GM21423 (cell line): ENCODE results near the gene IMMP2L.

Experiments
- ATAC-seq: cut with Tn5 transposase; IDR thresholded peaks from one replicate; pipeline ENCODE4 v1.9.1; 2021; ENCODE audit warnings: mild to moderate bottlenecking, moderate library complexity; ENCODE audit not compliant: unreplicated experiment

Gene IMMP2L

DNA sequence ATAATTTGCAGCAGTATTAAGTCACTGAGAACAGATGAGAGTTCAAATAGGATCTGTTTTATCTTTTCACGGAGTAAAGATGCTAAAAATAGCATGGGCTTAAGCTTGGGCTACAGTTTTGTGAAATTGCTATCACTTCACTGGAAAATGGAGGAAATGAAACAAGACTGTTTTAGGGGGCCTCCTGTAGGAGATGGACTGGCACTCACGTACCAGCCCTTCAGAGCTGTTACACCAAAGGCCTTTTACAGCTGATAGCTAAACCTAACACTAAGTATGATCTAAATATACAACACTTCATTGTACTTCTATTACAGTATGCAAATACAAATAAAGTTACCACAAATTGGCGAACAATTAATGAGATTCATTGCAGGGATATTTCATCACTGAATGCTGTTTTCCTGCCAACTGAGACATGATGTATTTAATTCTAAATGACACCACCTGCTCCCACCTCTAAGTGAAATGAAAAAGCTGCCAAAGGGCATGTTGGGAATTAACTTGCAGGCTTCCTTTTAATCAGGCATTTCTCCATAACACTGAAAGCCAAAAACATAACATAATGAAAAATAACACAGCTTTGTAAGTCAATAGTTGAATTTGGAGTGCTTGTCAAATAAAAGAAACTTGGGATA is 775.8 kb downstream of the IMMP2L start:
- no peak for ATAC-seq

DNA sequence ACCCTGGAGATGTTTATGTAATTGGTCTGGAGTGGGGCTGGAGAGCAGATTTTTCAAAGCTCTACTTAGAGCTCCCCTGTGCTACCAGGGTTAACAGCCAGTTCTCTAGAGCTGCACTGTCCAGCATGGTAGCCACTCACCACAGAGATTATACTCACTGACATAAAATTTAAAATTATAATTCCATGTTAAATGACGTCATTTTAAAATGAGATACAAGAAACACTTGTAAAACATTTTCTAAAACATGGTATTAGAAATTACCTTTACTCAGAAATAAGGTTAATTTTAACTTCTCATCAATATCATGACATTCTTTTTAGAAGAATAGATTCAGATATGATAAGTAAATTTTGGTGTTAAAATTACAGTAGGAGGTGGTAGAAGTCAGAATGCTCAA is 777.5 kb downstream of the IMMP2L start:
- no peak for ATAC-seq

DNA sequence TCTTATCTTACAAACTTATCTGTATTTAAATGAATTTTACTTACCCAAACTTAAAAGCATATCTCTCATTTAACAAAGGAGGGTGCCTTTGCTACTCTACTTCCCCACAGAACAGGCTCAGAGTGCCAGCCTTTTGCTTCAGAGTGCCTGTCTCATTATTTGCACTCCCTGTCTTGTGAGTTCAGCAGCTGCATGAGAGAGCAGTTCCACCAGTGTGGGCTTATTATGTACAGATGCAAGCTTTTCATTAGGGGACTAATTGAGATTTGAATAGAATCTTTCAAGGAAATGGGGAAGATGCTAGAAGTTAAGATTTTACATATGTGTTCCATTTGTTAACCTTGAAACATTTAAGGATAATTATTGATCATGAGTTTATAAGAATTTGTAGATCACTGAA is 781.6 kb downstream of the IMMP2L start:
- ATAC-seq = no peak

DNA sequence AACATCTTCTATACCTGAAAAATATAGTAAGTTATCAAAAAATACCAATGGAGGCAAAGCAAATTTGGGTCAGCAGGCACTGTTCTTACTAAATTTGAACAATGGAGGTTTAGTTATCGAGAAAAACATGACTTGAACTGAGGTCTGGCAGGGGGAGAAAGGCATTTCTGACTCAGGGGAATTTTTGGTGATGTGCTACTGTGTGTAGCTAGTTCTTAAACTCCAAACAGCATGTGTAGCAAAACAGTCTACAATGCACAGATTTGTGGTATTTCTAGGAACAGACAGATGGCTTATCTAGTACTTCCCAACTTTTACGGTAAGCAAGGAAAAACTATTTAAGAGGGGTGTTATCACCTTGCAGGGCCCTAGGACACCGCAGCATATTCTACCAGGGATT is 783.0 kb downstream of the IMMP2L start:
- no peak for ATAC-seq

DNA sequence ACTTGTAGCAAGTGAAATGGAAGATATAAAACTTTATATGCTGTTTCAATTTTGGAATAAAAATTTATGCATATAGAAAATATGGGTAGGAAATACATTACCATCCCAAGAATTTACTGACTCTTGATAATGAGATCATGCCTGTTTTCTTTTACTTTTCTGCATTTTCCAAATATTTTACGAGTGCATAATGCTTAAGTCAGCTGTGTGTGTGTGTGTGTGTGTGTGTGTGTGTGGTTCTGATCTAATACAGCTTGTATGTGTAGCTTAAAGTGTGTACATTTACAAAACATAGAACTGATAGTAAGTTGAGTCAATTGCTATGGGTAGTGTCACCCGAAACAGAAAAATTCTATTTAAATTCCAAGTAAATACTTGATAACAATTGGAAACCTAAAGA is 787.2 kb downstream of the IMMP2L start:
- no peak for ATAC-seq

DNA sequence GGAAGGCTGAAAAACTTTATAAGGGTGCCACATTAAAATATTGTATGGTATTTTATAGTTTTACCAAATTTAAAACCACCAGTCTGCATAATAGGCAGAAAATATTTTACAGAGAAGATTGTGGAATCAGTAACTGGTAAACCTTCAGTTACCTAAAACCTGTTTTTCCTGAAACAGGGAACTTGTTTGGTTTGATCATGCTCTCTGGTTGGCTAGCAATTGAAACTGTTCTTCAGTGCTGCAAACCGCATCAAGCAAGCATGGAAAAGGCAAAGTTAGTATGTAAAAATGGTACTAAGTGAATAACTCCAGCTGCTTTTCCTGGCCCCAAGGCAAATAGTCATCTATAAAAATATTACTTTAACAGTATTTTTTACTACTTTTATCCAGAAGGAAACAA is 788.2 kb downstream of the IMMP2L start:
- no peak for ATAC-seq

DNA sequence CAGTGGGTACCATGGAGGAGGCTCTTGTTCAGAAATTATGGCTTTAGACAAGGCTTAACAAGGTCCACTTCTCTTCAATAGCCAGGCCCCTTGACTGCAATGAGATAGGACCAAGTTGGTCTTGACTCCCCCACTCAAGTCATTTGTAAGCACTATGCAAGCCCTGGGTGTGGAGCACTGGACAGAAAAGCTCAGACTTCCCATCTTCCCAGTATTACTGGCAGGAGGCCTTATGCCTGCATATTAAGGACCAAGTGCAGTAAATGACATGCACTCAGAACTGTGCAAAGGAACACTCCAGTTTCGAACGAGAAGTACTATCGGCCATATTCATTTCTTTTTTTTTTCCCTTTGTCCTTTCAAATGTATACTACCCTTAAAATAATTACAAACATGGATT is 789.7 kb downstream of the IMMP2L start:
- ATAC-seq = no peak

DNA sequence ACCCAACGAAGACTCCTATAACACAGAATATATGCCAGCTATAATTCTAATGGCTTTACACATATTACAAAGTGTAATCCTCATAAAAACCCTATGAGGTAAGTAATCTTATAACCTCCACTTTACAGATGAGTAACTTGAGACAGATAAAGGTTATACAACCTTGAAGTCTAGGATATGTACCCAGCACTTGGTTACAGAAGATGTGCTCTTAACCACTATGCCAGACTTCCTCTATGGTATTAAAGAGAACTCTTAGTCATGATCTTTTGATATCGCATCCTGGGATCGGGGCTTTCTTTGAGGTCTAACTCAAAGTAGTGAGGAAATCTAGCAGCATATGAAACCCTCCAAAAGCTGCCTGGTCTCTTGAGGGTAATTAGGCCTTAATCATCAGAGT is 790.6 kb downstream of the IMMP2L start:
- no peak for ATAC-seq

DNA sequence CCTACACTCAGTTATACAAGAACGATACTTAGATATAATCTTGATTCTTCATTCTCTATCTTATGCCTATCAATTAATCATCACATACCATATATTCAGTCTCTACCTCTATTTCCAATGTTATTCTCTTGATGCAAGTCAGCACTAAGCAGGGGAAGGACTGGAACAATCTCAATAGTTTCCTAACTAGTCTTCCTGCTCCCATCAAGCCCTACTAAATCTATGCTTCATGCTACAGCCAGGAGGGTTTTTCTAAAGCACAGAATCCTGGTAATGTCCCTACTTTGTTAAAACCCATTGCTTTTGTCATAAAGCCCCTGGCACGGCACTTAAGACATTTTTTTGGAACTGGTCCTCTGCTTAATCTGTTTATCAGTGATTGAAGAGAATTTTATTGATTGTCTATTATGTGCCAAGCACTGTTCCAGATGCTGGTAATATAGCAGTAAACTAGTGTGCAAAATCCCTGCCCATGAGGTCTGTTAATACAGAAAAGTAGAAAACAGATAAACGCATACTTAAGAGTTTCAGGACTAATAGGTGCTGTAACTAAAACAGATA is 794.7 kb downstream of the IMMP2L start:
- no peak for ATAC-seq

DNA sequence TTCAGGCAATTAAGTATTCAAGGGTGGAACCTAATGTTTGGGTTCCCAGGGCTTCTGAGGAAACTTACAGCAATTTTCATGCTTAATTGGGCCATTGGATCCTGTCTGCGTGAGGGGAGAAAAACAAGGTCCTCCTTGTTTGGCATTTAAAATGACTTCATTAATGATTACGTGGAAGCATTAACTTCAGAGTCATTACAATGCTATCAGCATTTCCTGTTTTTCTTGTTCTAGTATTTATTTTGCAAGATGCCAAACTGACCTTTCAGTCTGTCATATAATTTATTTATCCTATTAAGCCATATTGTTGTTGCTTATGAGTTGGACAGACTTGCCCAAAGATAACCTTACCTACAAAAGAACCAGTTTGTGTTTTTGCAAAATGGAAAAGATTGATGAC is 795.4 kb downstream of the IMMP2L start:
- ATAC-seq = no peak

DNA sequence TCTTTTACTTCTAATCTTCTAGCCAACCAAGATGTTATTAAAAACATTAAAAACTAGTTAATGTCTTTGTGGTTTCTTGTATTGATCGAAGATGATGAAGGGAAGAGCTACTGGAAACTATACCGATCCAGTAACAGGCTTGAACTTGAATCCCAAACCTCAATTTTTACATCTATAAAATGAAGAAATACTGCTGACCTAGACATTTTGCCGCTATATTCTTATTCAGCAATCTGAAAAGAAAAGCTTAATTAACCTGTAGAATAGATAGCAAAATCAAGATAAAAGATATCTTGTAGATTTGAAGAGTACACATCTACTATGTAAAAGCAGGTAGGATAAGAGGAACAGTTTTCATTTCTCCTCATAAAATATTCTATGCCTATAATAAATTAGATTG is 797.4 kb downstream of the IMMP2L start:
- ATAC-seq = no peak

DNA sequence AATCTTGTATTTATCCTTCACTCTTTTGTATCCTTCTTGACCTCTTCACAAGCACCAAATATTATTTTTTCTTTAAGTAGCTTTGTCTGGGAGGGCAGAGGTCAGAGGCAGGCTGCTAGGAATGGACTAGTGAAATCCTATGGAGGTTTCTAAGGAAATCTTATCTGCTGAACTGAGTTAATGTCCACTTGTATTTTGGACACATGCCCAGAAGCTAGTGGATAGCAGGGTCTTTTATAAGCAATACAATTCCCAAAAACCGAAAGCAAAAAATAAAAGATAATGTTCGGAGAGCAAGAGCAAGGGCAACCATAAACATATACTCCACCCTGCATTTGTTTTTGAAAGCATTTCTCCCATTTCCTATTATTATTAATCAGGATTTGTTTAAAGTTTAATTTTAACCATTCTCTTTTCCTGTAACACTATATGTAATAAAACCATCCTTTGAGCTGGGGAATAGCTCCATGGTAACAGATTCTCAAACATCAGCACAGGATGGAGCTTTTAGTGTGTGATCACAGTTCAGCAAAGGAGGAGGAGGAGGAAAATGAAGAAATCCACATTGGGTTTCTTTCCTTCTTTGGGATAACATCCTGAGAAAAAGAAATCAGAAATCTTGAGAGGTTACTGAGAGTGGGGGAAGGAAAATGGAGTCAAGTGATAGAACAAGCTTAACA is 799.6 kb downstream of the IMMP2L start:
- no peak for ATAC-seq

DNA sequence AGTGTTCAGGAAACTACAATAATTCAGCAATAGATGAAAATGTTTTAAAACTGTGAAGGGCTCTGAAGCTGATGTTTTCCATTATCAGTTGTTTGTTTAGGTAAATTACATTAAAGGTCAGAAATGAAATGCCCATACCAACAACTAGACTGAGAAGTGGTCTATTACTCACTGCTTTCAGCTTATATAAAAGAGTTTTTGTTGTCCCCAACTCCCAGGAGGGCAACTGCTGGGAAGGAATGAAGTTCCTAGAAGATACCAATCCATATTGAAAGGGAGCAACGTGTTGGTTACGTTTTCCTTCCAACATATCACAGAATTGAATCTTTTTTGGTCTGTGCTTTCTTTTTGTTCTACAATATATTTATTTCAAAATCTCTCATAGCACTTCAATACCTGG is 802.0 kb downstream of the IMMP2L start:
- no peak for ATAC-seq

DNA sequence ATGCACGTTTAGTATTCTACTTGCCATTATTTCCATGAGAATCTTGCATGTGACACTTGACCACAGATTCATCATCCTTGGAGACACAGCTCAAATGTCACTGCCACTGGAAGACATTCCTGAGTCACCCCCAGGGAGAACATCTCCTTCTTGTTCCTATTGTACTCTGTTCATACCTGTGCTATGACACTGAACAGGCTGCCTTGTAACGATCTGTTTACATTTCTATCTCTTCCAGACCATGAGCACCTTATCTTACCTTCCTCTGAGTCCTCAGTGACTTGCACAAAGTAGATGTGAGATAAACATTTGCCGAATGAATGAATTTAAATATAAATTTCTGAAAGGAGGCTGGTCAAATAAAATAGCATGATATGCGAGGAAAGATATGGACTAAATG is 803.2 kb downstream of the IMMP2L start:
- ATAC-seq = no peak

DNA sequence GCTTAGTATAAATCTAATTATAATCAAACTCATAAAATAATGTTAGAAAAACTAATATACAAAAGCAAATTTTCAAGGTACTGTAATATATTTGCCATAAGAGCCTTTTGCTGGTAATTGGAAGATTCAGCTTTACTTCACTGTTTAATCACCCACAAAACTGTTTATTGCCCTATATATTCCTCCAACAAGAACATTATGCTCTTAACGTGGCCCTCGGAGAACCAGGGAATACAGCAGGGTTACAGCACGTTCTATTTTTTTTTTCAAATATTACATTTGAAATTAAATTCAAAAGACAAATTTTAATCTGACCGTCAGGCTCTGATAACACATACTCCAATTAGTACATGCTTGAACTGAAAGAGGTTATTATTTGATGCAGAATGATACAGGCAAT is 807.6 kb downstream of the IMMP2L start:
- ATAC-seq = no peak

DNA sequence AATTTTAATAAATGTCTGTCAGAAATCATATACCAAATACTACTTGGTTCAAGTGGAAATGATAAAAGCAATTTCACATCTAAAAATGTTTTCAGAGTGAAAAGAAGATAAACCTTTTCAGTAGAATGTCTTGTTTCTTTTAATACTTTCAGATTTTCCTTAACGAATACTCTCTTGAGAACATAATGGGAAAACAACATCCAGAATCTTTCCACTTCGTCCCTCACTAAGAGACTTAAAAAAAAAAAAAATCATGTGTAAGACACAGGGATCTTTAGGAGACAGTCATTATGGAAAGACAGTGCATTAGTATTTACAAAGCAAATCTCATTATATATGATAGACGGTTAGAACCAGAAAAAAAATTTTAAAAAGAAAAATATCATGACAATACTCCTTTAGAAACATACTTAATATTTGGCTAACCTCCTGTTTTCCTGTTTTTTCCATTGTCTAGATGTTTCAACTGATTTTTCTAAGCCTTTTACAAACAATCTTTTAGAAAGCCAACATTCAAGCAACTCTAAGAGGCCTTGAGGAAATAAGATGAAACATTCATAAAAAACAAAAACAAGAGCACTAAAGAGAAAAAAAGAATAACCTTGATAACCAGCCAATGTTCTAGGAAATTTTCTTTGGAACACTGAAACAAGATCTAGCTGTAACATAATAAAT is 811.2 kb downstream of the IMMP2L start:
- no peak for ATAC-seq

DNA sequence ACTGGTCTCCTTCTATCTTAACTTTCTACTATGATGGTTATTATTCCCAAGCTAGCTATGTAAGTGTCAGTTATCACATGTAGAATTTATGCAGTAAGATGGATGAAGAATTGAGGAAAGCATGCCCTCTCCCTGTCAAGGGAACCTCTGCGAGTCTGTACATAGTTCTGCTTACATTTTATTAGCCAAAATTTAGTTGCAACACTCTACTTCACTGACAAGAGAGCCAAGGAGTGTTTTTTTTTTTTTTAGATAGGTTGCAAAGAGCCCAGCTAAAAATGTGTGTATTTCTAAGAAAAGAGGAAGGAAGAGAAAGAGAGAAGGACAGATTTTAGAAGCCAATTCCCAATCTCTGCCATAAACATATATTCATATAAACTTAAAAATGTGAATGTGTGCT is 829.1 kb downstream of the IMMP2L start:
- ATAC-seq = no peak

DNA sequence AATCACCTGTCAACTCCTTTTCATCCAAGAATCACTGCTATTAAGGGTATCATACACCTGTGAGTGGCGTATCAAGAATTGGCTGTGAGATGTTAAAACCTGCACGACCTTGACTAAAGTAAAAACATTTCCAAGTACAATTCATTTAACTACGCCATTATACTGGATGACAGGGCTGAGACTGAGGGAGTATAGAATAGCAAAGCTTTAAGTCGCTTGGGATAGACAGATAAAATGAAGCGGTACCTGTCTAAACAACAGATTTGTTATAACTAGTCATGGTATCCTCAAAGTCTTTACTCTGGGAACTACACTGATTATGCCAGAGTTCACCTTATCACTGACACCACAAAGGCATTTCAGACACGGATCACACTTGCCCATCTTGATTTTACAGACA is 837.5 kb downstream of the IMMP2L start:
- ATAC-seq = no peak

DNA sequence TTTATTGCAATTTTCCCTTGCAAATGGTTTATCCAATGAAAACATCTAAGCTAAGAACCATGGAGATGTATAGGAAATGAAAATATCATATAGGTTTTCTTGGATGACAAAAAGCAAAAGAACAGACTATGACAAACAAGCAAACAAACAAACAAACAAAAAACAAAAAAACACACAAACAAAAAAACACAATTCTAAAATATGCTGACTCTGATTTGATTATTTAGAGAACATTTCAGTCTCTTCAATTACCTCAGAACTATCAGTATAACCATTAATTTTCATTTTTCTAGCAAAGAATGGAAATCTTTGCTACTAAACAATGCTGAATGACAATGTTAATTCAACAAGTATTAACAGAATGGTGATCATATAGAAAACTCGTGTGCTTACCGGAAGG is 840.9 kb downstream of the IMMP2L start:
- no peak for ATAC-seq

DNA sequence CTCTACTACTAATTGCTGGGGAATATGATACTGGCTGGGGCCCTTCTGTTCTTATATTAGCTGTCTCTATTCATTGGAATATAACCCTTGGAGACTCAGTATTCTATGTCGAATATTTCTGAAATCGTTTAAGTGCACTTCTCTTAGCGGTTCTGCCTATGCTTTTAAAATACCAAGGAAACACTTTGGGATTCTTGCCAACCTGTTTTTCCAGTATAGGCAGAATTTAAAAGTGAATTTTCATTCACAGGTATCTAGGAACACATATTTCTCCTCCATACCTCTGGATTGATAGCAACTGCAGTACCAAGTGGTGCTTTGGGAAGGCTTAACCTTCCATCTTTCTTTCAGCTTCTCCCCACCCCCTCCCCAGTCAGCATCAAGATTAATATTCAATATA is 841.7 kb downstream of the IMMP2L start:
- ATAC-seq = no peak

DNA sequence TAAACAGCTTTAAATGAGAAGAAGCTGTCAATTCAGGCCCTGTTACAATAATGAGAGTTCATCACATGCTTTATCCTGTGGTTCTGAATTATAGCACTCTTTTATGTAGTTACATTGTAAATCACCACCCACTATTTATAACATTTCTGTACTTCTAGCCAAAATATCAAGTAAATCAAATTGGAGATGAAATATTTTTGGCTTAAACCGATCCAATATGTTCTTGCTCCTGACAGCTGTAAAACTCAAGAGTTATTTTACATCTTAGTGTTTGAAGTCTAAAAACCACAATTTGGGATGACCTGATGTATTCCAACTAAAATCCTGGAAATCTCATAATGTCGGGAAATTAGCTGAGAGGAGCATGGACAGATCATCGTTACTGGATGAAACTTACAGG is 842.6 kb downstream of the IMMP2L start:
- ATAC-seq = no peak

DNA sequence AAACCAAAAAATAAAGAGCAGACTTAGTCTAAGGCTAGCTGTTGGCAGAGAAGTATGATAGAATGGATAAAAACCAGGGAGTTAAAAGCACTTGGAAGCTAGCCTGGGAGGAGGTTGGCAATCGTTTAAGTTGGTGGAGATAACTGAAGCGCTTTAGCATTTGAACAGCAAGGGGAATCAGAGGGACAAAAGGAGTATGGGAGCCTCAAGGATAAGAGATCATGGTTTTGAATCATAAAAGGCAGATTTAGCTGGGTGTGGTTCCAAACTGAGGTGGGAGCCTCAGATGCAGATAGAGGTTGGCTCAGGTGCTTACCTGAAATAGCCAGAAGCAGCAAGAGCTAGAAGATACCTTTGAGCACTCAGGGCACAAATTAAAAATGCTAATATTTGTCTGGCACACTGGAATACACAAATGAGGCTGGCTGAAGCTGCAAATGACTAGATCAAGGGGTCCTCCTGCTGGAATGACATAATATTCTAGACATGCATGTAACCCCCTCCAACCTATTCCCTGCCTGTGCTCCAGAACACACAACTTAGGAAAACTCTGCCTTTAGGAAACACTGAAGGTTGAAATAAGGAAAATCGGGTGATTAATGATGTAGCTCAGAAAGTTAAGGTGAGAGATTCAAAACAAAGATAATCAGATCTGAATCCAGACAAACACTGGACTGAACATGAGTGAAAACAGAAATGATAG is 843.6 kb downstream of the IMMP2L start:
- ATAC-seq = no peak
